DOHH2 (cell line): ENCODE data around the gene EDAR.

Source experiments
- H3F3A ChIP-seq: fragments of 200-600 bp; sonication (generic), shearing (Covaris generic); 2 replicates; pipeline ENCODE4 v1.6.0; 2016; ENCODE audit warnings: antibody characterized with exemption, mild to moderate bottlenecking; ENCODE audit not compliant: control insufficient read depth, insufficient read depth
- H3K27ac ChIP-seq: fragments of 200-600 bp; sonication (generic); 2 replicates; pipeline ENCODE4 v1.5.1; 2014; ENCODE audit warnings: low read depth, mild to moderate bottlenecking, low read length, moderate library complexity
- H3K27me3 ChIP-seq: fragments of 200-600 bp; sonication (generic); 2 replicates; pipeline ENCODE4 v1.6.1; 2014; ENCODE audit warnings: mild to moderate bottlenecking, low read length, mixed read lengths; ENCODE audit not compliant: control insufficient read depth
- H3K36me3 ChIP-seq: fragments of 200-600 bp; sonication (generic); 2 replicates; pipeline ENCODE4 v1.6.1; 2014; ENCODE audit warnings: mild to moderate bottlenecking, low read length, moderate library complexity, mixed read lengths; ENCODE audit not compliant: control insufficient read depth
- H3K4me1 ChIP-seq: fragments of 200-600 bp; sonication (generic); 2 replicates; pipeline ENCODE4 v1.6.1; 2014; ENCODE audit warnings: mild to moderate bottlenecking, low read length, mixed read lengths; ENCODE audit not compliant: control insufficient read depth
- H3K4me2 ChIP-seq: fragments of 200-600 bp; sonication (generic); 2 replicates; pipeline ENCODE4 v1.6.0; 2014; ENCODE audit warnings: mild to moderate bottlenecking, low read length, moderate library complexity
- H3K4me3 ChIP-seq: fragments of 200-600 bp; sonication (generic); 2 replicates; pipeline ENCODE4 v1.5.1; 2014; ENCODE audit warnings: mild to moderate bottlenecking, low read length, mixed read lengths
- H3K79me2 ChIP-seq: fragments of 200-600 bp; sonication (generic); 2 replicates; pipeline ENCODE4 v1.6.1; 2014; ENCODE audit warnings: mild to moderate bottlenecking, low read length, mixed read lengths; ENCODE audit not compliant: control insufficient read depth
- H3K9me2 ChIP-seq: fragments of 200-600 bp; sonication (generic); replicated peaks from 2 replicates; pipeline ENCODE4 v1.6.1; 2014; ENCODE audit warnings: mild to moderate bottlenecking, low read length, mixed read lengths; ENCODE audit not compliant: control insufficient read depth
- H3K9me3 ChIP-seq: fragments of 200-600 bp; sonication (generic); 2 replicates; pipeline ENCODE4 v1.6.1; 2014; ENCODE audit warnings: antibody characterized with exemption, low read length, mixed read lengths; ENCODE audit not compliant: control insufficient read depth, insufficient read depth
- H4K20me1 ChIP-seq: fragments of 200-600 bp; sonication (generic); 2 replicates; pipeline ENCODE4 v1.6.0; 2014; ENCODE audit warnings: low read depth, mild to moderate bottlenecking, antibody characterized with exemption, low read length, moderate library complexity; ENCODE audit not compliant: control insufficient read depth, insufficient read depth
- EZH2phosphoT487 ChIP-seq: fragments of 200-600 bp; sonication (generic); IDR thresholded peaks from 2 replicates; pipeline ENCODE4 v1.6.1; 2017; ENCODE audit warnings: borderline replicate concordance, mild to moderate bottlenecking, antibody characterized with exemption, low read length, moderate library complexity, mixed read lengths
- TF ChIP-seq, protein P1 (sequence below): fragments of 200-600 bp; sonication (generic); IDR thresholded peaks from one replicate; pipeline ENCODE4 v1.5.1; 2014; ENCODE audit warnings: antibody characterized with exemption, mild to moderate bottlenecking, low read depth, low read length; ENCODE audit not compliant: poor library complexity, severe bottlenecking

The EDAR gene

DNA sequence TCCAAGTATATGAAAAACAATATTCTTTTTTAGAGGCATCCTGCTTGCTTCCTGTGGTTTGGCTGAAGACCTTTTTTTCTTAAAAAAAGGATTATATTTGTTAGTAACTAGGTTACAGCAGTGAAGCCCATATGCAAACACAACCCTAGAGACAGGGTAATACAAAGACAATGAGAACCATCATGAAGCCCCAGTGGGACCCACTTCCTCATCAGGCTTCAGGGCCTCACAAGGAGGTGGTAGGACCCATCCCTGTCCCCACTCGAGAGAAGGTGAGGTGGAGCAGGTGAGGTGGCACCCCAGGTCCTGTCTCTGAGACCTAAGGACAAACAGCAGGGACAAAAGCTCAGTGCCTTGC, 80.3 kb downstream of the EDAR start:
- Histone ChIP-seq H3F3A (no peaks in the 10 kb centered on the region), H3K36me3 (no peaks in the 10 kb centered on the region), H3K27ac (no peak overlapping the region), H3K4me1 (no peaks in the 10 kb centered on the region), H3K79me2 (no peaks in the 10 kb centered on the region), H3K9me3 (no peaks in the 10 kb centered on the region), H3K4me2 (no peak overlapping the region), H3K9me2 (no peaks in the 10 kb centered on the region), H3K4me3 (no peak overlapping the region), H4K20me1 (no peaks in the 10 kb centered on the region), H3K27me3 (no peaks in the 10 kb centered on the region)
- no peak for TF ChIP-seq EZH2phosphoT487
- TF ChIP-seq, protein P1, sequence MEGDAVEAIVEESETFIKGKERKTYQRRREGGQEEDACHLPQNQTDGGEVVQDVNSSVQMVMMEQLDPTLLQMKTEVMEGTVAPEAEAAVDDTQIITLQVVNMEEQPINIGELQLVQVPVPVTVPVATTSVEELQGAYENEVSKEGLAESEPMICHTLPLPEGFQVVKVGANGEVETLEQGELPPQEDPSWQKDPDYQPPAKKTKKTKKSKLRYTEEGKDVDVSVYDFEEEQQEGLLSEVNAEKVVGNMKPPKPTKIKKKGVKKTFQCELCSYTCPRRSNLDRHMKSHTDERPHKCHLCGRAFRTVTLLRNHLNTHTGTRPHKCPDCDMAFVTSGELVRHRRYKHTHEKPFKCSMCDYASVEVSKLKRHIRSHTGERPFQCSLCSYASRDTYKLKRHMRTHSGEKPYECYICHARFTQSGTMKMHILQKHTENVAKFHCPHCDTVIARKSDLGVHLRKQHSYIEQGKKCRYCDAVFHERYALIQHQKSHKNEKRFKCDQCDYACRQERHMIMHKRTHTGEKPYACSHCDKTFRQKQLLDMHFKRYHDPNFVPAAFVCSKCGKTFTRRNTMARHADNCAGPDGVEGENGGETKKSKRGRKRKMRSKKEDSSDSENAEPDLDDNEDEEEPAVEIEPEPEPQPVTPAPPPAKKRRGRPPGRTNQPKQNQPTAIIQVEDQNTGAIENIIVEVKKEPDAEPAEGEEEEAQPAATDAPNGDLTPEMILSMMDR, result no peak

DNA sequence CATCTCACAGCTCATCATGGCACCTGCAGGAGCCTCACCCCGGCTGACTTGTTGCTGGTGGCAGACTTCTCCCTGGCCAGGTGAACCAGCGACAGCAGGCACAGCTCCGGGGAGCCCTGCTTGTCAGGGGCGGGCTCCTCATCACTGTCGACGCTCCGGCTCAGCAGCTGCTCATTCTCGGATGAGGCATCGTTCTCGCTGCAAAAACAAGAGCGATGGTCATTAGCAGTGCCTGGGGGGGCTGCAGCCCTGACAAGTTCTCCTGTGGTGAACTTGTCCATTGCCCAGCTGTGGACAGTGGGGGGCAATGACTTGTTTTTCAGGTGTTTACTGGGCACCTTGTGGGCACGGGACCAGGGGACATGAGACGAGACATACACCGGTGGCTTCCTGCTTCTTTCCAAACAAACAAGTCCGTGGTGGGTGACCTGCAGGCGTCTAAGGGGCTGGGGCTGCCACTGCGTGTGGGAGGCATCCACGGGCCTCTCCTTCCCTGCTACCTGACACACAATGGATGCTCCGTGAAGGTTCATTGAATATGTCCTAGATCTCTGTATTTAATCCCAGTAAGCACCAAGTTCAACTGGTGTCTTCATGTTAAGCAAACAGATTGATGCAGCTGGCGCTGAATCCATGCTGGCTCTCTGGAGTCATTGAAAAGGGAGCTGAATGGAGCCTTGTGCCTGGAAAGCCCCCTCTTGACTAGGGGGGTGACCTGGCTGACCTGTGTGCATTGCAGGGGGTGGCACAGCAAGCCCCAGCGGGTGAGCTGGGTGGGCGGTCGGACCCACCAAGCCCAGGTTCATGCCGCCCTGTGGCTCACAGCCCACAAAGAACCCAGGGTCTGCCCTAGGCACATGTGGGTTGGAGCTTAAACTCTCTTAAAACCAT, 81.0 kb downstream of the EDAR start:
- H3K9me3 ChIP-seq, result no peaks in the 10 kb centered on the region
- TF ChIP-seq, protein P1, result no peak
- no peak for TF ChIP-seq EZH2phosphoT487
- H3K4me2 ChIP-seq, result no peak overlapping the region
- H3K27me3 ChIP-seq, result no peaks in the 10 kb centered on the region
- H3K4me1 ChIP-seq, result no peaks in the 10 kb centered on the region
- H3F3A ChIP-seq, result no peaks in the 10 kb centered on the region
- no peaks in the 10 kb centered on the region for H3K36me3 ChIP-seq
- no peaks in the 10 kb centered on the region for H4K20me1 ChIP-seq
- H3K79me2 ChIP-seq, result no peaks in the 10 kb centered on the region
- H3K4me3 ChIP-seq, result no peak overlapping the region
- no peak overlapping the region for H3K27ac ChIP-seq
- H3K9me2 ChIP-seq, result no peaks in the 10 kb centered on the region

DNA sequence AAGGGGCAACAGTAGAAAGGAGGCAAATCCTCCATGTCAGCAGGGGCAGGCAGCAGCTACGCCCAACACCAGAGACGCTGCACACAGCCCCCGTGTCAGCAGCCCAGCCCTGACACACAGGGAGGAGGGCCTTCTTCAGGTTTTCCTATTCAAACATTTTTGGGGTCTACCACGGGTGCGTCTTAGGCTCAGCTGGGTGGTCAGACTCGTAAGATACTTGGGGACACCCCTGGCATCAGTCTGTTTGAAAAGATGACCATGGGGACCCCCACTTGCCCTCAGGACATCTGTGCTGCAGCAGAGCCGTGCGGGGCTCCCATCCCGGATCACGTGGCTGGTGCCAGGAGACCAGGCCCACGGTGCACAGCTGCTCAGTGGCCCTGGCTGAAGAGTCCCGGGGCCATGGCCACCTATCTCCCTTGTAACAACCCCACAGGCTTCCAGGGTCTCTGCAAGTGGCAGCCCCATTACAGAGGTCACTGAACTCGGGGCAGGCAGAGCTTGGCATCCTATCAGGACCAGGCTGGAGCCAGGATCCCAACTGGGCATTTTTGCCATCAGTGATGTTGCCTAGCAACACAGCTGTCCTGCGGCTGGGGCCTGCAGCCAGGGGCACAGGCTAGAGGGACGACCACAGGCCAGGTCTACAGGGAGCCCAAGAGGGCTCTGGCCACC, 82.5 kb downstream of the EDAR start:
- H4K20me1 ChIP-seq, result no peaks in the 10 kb centered on the region
- no peaks in the 10 kb centered on the region for H3K9me3 ChIP-seq
- no peak overlapping the region for H3K4me3 ChIP-seq
- H3K79me2 ChIP-seq, result no peaks in the 10 kb centered on the region
- no peaks in the 10 kb centered on the region for H3F3A ChIP-seq
- H3K4me1 ChIP-seq, result no peaks in the 10 kb centered on the region
- TF ChIP-seq, protein P1, result no peak
- TF ChIP-seq EZH2phosphoT487, result no peak
- H3K27ac ChIP-seq, result no peak overlapping the region
- H3K9me2 ChIP-seq, result no peaks in the 10 kb centered on the region
- H3K36me3 ChIP-seq, result no peaks in the 10 kb centered on the region
- no peaks in the 10 kb centered on the region for H3K27me3 ChIP-seq
- H3K4me2 ChIP-seq, result no peak overlapping the region
